G401 (cell line): ENCODE results near the gene TNFSF10. TPM values are rescaled to one million over a fixed set of nuclear protein-coding genes. Genes with fewer than 3 reads are reported as not detected.

Source experiments
- DNase-seq: peaks from one replicate; pipeline ENCODE4 v3.0.0-alpha.2; 2015; ENCODE audit warnings: low spot score
- in situ Hi-C: cut with HindIII; loops from 2 replicates; pipeline ENCODE4 v1.10.0; 2016; ENCODE audit warnings: low sequenced_read_pairs, mixed read lengths
- total RNA-seq: library from RNA; depleted of rRNA; stranded (reverse); fragments of >200 nt; shearing (Covaris generic); gene quantifications from 2 replicates; pipeline ENCODE4 v1.2.3, GENCODE V29; 2014

TNFSF10 gene
- total RNA-seq, 1 experiment from 2014 or later: not detected

DNA sequence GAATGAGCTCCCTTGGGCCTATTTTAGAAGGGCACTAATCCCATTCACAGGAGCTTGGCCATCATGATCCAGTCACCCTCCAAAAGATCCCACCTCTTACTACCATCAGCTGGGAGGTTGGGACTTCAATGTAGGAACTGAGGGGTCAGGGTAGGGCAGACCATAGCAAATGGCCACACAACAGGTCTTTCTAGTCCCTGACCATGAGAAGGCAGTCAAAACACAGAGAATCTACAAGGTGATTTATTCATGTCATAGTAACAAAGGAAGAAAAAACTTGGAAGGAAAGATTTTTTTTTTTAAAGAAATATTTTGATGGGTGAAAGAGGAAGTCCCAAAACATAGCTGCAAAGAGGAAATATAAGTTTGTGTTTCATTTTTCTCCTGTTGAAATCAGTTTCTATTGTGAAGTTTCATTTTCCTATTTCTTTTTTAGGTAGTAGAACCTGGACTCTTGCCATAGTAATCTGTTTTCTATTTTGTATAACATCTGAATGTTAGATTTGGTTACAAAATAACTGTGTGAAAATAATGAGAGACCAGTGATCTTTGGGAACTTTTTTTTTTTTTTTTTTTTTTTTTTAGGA, 23.5 kb upstream of the TNFSF10 start:
- in situ Hi-C loops: no loop called here
- DNase-seq: no peak

DNA sequence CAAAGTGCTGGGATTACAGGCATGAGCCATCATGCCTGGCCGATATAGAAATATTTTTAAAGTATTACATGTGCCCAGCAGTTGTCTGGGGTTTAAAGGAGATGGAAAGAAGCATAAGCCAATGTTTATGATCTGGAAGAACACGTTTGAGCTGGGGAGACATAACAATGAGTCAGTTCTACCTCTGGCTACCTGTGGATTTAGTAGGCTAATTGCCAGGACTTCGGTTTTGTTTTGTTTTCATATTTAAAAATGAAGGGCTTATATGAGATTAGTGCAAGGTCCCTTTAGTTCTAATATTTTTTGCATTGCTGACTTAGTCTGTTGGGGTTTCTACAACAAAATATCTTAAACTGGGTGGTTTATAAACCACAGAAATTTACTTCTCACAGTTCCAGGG, 22.9 kb upstream of the TNFSF10 start:
- no peak for DNase-seq
- in situ Hi-C loops: no loop called here

DNA sequence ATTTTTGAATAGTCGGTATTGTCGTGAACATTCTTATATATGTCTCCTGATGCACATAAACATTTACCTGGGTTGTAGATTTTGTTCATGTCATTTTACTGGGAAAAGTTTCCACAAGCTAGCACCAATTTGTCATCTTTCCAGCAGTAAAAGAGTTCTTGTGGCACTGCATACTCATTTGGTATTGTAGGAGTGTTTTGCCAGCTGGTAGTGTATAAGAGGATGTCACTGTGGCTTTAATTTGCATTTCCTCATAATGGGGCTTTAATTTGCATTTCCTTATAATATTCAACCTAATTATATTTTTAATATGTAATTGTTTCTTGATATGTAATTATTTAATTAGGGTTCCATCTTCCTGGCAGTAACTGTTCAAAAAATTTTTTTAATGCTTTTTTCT, 21.2 kb upstream of the TNFSF10 start:
- DNase-seq: no peak
- in situ Hi-C loops: no loop called here

DNA sequence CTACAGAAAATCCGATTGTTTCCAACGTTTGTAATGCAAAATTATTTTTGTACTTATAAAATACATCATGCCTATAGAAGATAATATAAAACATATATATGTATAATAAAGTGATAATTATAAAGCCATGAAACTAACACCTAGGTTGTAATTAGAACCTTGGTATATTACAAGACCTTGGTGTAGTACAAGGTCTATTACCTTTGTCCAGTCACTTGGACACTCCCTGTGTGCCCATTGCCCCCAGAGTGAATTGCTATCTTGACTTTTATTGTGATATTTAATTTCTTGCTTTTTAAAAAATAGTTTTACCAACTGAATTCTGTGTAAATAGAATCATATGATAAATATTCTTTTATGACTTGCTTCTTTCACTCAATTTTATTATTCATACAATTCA, 20.7 kb upstream of the TNFSF10 start:
- no peak for DNase-seq
- in situ Hi-C loops: no loop called here

DNA sequence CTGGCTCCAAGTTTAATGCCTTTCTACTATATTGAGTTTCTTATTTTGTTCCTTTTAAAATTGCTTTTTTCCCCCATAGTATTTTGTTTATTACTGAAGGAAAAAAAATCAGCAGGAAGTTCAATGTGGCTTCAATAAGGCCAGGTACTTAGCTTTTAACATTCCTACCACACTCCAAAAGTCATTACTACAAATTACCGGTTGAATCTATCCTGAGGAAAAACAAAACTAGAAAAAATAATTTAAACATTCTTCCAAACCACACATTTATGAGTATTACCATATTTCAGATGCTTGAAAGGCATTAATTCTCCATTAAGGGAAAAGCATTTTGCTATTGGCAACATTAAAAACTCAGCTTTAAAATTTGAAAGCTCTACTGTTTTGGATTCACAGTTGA, 20.2 kb upstream of the TNFSF10 start:
- no peak for DNase-seq

DNA sequence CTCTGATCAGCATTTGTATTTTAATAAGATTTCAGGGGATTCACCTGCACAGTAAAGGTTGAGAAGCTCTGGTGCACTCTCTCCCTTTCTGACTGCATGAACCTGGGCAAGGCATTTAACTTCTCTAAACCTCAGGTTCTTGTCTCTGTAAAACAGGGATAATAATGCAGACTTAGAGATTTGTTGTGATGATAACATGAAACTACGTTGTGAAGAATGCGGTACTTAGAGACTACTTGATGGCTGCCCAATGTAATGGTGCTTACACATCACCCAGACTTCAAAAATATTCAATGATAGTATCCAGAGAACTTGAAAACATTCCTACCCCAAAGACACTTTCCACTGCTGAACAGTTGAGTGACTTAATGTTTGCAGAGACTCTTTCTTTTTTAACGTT, 19.8 kb upstream of the TNFSF10 start:
- no peak for DNase-seq
- in situ Hi-C loops: no loop called here

More for the DNA sequence above, 20.2 kb upstream of the TNFSF10 start:
- in situ Hi-C loops: no loop called here

DNA sequence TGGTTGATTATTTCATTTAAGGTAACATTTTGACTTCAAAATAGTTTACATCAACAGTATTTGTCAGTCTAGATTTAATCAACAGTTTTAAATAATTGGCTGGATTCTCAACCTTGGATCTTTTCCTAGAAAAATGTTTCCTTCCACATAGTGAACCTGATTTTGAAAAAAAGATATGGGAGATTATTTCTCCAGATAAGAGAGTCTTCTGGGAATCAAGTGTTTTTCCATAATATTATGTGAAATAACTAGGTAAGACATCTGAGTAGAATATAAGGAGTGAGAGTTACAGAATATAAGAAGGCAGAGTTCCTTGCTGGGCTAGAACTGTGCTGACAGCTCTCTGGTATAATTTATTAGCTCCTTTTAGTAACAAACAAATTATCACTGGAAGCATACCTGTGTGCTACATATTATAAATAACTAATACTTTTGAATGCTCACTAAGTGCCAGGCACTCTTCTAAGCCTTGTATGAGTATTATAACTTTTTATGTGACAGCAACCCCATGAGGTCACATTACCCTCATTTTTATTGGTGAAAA, 18.8 kb upstream of the TNFSF10 start:
- in situ Hi-C loops: no loop called here
- no peak for DNase-seq

DNA sequence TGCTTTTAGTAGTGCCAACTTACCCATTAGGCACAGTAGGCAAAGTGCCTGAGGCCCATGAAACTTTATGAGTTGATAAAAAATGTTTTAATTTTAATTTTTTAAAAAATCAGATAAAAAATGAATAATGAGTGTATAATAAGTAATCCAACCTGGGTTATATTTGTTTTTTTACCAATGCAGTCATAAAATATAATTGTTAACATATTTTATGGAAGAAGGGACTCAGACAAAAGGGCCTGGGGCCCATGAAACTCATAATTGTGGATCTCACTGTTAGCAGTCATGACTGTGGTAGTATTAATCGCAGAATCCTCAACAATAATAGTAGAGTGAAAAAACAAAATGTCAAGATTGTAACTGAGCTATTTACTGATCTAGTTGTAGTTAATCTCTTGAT, 16.8 kb upstream of the TNFSF10 start:
- no peak for DNase-seq
- in situ Hi-C loops: no loop called here

DNA sequence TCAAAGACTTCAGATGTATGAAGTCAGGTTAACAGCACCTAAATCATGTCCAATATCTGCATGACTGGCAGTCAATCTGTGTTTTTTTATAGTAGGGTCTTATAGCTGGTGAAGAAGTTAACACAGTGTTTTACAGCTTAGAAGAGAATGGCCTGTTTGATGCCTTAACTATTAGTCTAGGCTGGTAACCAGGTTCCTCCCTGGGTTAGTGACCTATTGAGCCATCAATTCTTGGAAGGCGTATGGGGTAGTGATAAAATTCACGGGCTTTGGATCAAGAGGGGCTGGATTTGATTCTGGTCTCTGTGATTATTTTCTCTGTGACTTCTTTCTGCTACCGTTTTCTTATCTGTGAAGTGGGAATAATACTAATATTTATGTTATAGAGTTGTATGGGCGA, 16.0 kb upstream of the TNFSF10 start:
- in situ Hi-C loops: no loop called here
- no peak for DNase-seq

DNA sequence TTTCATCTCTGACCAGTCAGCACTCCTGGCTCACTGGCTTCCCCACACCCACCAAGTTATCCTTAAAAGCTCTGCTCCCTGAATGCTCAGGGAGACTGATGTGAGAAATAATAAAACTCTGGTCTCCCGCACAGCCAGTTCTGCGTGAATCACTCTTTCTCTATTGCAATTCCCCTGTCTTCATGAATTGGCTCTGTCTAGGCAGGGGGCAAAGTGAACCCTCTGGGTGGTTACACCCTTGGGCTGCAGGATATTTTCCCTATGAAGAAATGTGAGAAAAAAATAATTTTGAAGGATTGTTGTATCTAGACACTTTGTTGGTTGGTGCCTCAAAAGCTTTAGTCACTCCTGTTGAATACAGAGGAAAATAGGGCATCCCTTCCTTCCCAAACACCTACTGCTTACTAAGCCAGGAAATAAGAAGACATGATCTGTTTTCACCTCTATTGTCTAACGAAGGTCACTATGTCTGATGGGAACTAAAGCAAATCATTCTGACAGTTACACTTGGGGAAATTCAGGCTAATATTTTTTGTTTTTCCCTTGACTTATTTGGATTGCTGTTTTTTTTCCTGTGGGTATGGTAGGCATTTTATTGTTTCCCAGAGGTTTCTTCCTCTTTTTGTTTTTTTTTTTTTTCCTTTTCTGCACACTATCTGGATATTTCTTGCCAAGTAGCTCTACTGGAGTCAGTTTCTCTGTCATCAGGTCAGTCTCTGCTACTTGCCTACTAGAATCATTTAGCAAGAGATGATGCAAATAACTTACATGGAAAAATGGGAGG, 15.3 kb upstream of the TNFSF10 start:
- DNase-seq: no peak
- in situ Hi-C loops: no loop called here

DNA sequence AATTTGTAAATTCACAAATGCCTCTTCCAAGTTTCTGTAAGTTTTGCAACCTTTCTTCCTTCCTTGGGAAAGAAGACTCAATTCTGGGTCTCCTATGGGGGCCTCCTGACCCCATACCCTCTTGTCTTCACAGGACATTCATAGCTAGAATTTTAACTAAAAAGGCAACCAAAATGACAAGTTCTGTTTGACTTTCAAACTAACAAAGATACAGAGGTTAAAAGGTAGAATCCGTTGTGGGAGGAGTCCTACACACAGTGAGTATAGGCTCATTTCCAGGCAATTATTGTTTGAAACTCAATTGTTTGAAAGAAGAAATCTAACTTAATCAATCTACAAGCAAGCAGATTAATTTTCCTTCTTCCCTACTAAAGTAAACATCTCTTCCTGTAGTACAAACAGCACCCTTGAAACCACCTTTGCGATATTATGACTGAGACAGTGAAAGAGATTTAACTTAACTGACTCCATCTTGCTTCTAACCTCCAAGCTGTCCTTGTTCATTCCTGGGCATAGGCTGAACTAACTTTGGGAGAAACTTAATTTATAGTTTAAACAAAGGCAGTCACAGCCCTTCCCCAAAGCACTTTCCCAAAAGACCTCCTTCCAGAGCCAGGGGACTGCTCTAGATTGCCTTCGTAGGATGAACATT, 14.4 kb upstream of the TNFSF10 start:
- in situ Hi-C loops: no loop called here
- no peak for DNase-seq

DNA sequence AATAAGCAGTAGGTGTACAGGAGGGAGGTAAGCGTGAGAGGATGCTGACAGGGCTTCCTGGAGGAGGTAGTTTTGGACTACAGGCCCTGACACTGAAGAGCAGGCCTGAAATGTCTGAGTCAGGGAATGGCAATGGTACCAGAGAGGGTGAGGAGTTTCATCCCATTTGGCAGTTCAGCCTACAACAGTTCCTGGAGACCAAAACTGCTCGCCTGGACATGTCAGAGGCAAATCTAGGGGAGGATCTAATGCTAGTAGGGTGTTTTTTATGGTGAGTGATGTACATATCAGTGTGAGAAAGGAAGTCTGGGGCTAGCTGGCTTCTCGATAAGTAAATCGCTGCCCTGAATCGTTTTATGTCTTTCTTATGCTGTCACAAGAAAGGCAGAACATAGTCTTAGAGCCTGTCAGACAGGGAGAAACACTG, 13.8 kb upstream of the TNFSF10 start:
- DNase-seq: no peak
- in situ Hi-C loops: no loop called here

DNA sequence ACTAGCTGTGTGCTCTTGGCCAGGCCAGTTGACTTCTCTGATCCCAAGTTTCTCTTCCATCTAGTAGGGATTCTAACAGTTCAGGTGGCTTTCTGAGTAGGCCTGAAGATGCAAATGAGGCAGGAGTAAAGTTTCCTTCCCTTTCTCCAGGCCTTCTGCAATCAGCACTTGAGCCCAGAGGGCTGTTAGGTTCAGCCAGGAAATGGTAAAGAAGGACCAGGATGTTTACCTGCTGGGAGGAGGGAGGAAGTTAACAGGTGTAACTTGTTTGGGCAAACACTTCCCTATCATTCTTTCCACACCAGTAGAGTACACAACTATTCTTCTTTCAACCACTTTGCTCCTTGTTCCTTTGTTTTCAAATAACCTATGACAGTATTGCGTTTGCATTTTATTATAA, 13.3 kb upstream of the TNFSF10 start:
- no peak for DNase-seq
- in situ Hi-C loops: no loop called here

DNA sequence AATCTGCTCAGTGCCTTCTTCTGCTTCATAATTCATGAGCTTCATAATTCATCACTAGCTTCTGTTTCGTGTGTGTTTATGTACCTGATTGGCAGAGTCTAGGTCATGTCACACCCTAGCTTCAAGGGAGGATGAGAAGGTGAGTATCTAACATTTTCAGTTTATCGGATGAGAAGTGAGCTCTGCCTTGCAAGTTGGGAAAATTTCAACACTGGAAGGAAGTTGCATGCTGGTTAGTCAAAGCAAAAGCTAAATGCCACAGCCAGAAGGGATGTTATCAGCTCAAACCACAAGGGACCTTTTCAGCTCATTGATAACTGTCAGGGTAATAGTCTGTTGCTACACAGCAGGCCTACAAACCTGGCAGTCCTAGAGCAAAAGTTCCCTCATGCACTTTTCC, 7.3 kb upstream of the TNFSF10 start:
- in situ Hi-C loops: no loop called here

DNA sequence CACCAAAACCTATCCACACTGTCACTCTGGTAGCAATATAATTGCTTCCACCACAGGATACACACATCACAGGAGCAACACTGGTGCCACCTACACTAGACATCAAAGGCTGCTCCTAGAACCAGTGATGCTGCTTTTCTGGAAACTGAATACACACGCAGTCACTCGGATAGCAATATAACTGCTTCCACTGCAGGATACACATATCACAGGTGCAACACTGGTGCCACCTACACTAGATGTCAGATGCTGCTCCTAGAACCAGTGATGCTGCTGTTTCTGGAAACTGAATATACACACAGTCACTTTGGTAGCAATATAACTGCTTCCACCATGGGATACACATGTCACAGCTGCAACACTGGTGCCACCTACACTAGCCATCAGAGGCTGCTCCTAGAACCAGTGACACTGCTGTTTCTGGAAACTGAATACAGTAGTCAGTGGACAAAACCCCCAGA, 6.9 kb upstream of the TNFSF10 start:
- in situ Hi-C loops: no loop called here
- no peak for DNase-seq

More for the DNA sequence above, 7.3 kb upstream of the TNFSF10 start:
- DNase-seq: no peak

DNA sequence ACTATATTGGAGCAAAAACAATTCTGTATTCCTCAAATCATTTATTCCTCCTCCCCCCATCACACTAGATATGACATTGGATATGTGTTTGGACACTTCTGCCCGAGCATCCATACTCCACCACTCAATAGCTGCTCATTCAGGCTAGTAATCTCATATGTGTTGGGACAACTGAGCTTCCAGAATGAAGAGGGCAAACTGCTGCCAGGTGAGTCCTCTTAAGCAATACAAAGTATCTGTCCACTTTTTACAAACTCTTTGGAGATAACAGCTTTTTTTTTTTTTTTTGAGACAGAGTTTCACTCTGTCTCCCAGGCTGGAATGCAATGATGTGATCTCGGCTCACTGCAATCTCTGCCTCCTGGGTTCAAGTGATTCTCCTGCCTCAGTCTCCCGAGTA, 5.4 kb upstream of the TNFSF10 start:
- in situ Hi-C loops: no loop called here
- no peak for DNase-seq

DNA sequence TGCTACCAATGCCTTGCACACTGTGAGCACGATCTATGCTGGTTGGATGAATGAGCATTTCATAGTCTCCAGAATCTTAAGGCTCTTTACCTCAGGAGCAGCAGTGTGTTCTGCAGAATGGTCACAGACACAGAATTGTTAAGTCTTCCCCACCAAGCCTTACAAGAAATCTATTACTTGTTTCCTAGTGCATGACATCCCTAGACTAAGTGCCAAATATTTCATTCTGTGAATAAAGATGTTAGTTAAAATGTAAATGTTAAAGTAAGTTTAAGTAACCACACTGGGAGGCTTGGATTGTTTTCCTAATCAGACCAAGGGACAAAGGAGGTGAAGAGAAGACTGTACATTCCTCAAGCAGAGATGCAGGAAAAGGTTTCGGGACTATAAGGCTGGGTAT, 4.1 kb upstream of the TNFSF10 start:
- DNase-seq: no peak
- in situ Hi-C loops: no loop called here

DNA sequence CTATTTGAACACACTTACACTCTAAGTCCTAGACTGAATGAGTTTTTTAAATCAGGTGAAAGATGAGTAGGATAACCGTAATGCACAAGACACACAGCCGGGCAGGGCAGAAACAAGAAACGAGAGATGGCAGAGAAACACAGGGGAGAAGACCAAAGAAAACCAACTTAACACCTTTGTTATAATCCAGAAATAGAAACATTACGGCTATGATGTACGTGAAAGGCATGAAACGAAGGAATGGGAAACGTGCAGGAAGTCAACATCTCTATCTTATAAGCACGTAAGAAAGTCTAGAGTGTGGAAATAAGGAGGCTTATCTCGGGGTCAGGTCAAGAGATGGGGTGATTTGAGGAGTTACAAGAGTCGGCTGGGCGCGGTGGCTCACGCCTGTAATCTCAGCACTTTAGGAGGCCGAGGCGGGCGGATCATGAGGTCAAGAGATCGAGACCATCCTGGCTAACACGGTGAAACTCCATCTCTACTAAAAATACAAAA, 1.9 kb upstream of the TNFSF10 start:
- DNase-seq: no peak
- in situ Hi-C loops: no loop called here

DNA sequence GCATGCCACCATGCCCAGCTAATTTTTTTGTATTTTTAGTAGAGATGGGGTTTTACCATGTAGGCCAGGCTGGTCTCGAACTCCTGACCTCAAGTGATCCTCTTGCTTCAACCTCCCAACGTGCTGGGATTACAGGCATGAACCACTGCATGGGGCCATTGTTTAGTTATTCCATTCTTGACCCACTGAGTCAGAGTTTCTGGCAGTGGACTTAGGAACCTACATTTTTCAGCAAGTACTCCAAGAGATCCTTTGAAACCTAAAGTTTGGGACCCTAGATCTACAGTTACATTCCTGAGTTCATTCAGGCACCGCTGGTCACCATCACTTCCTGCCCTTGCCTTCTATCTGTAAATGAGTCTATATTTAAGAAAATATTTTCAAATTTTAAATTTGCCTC, 1.4 kb upstream of the TNFSF10 start:
- no peak for DNase-seq
- in situ Hi-C loops: no loop called here
